ENCODE measurements around the gene FMO3.

The FMO3 gene

GRCh38 chr1:171090604-171091003 lies at the start of gene FMO3:
TSS of gene FMO3 (plus strand) at chr1:171090905. CDS start at chr1:171092659, 1,754 bp downstream.
- no peaks in the 10 kb centered on the region for H3K9me3 Mint-ChIP-seq

GRCh38 chr1:171048014-171048413 lies 42.7 kb upstream of the FMO3 start:
- Mint-ChIP-seq H3K4me1 (ENCODE audit: low read depth) (no peaks in the 10 kb centered on the region), H3K27ac (no peak overlapping the region), H3K9me3 (peaks cover 26% of the 10 kb centered on the region)

More at GRCh38 chr1:171090604-171091003, at the start of gene FMO3:
- H3K4me1 Mint-ChIP-seq (ENCODE audit: low read depth), result no peaks in the 10 kb centered on the region
- H3K27me3 Mint-ChIP-seq (ENCODE audit: low read depth), result no peaks in the 10 kb centered on the region
- H3K27ac Mint-ChIP-seq, result no peak within 1 kb of the TSS
- no peaks in the 10 kb centered on the region for H3K36me3 Mint-ChIP-seq (ENCODE audit: low read depth)
- no peak within 1 kb of the TSS for H3K4me3 Mint-ChIP-seq

DNA sequence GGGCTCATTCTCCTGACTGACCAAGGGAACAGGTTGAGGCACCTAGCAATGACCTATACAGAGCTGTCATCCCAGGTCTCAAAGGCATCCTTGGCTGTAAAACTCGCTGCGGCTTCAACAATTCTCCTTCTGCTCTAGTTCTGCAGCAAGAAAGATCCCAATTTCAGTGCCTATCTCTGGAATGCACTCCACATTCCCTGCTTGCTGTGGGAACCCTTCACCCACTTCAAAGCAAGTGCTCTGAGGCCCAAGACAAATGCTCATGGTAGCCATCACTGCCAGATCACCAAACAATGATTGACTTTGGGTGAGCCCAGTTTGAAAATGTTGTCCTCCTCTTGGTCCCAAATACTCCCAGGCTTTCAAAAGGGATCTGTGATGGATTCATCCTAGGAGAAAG lies 37.7 kb upstream of the FMO3 start:
- H3K9me3 Mint-ChIP-seq, result peaks cover 4% of the 10 kb centered on the region
- H3K4me3 Mint-ChIP-seq, result no peak overlapping the region
- no peaks in the 10 kb centered on the region for H3K36me3 Mint-ChIP-seq (ENCODE audit: low read depth)
- H3K27ac Mint-ChIP-seq, result no peak overlapping the region
- no peaks in the 10 kb centered on the region for H3K27me3 Mint-ChIP-seq (ENCODE audit: low read depth)
- no peaks in the 10 kb centered on the region for H3K4me1 Mint-ChIP-seq (ENCODE audit: low read depth)

More at GRCh38 chr1:171048014-171048413, 42.7 kb upstream of the FMO3 start:
- Mint-ChIP-seq H3K27me3 (ENCODE audit: low read depth) (no peaks in the 10 kb centered on the region), H3K36me3 (ENCODE audit: low read depth) (no peaks in the 10 kb centered on the region), H3K4me3 (no peak overlapping the region)

GRCh38 chr1:171055966-171056643 lies 34.6 kb upstream of the FMO3 start:
- Mint-ChIP-seq H3K36me3 (ENCODE audit: low read depth) (no peaks in the 10 kb centered on the region), H3K4me3 (no peak overlapping the region), H3K4me1 (ENCODE audit: low read depth) (no peaks in the 10 kb centered on the region), H3K27me3 (ENCODE audit: low read depth) (no peaks in the 10 kb centered on the region), H3K27ac (no peak overlapping the region), H3K9me3 (peaks cover 4% of the 10 kb centered on the region)

GRCh38 chr1:171061425-171062143 lies 29.1 kb upstream of the FMO3 start:
- no peaks in the 10 kb centered on the region for H3K36me3 Mint-ChIP-seq (ENCODE audit: low read depth)
- H3K4me1 Mint-ChIP-seq (ENCODE audit: low read depth), result no peaks in the 10 kb centered on the region
- H3K4me3 Mint-ChIP-seq, result no peak overlapping the region
- no peaks in the 10 kb centered on the region for H3K9me3 Mint-ChIP-seq
- H3K27me3 Mint-ChIP-seq (ENCODE audit: low read depth), result no peaks in the 10 kb centered on the region
- no peak overlapping the region for H3K27ac Mint-ChIP-seq

GRCh38 chr1:171062902-171063301 lies 27.8 kb upstream of the FMO3 start:
- Mint-ChIP-seq H3K4me1 (ENCODE audit: low read depth) (no peaks in the 10 kb centered on the region), H3K27ac (no peak overlapping the region), H3K4me3 (no peak overlapping the region), H3K36me3 (ENCODE audit: low read depth) (no peaks in the 10 kb centered on the region), H3K9me3 (no peaks in the 10 kb centered on the region), H3K27me3 (ENCODE audit: low read depth) (no peaks in the 10 kb centered on the region)

GRCh38 chr1:171075041-171075440 lies 15.7 kb upstream of the FMO3 start:
- no peak overlapping the region for H3K4me3 Mint-ChIP-seq
- no peaks in the 10 kb centered on the region for H3K27me3 Mint-ChIP-seq (ENCODE audit: low read depth)
- no peaks in the 10 kb centered on the region for H3K36me3 Mint-ChIP-seq (ENCODE audit: low read depth)

GRCh38 chr1:171081314-171081753 lies 9.4 kb upstream of the FMO3 start:
- H3K36me3 Mint-ChIP-seq (ENCODE audit: low read depth), result no peaks in the 10 kb centered on the region
- no peak overlapping the region for H3K4me3 Mint-ChIP-seq
- H3K27me3 Mint-ChIP-seq (ENCODE audit: low read depth), result peaks cover 4% of the 10 kb centered on the region
- H3K27ac Mint-ChIP-seq, result no peak overlapping the region
- no peaks in the 10 kb centered on the region for H3K4me1 Mint-ChIP-seq (ENCODE audit: low read depth)
- H3K9me3 Mint-ChIP-seq, result no peaks in the 10 kb centered on the region

More at GRCh38 chr1:171075041-171075440, 15.7 kb upstream of the FMO3 start:
- no peaks in the 10 kb centered on the region for H3K4me1 Mint-ChIP-seq (ENCODE audit: low read depth)
- H3K9me3 Mint-ChIP-seq, result no peaks in the 10 kb centered on the region
- no peak overlapping the region for H3K27ac Mint-ChIP-seq

DNA sequence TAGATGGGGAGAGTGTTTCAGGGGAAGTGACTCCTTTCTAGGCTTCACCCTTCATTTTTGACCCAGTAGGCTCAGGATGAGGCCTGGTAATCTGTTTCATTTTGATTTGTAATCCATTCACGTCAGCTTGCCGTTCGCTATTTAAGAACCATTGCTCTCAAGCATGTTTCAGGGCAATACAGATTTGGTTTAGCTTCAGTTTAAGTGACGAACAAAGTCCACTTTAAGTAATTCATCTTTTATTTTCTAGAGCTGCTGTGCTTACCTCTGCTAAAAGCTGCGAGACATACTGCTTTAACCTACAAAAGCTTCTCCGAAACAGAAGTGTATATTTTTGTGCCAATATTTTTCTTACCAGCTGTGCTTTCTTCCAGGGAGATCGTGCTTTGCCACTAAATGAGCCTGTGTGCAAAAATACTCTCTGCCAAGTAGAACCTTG lies 8.9 kb upstream of the FMO3 start:
- Mint-ChIP-seq H3K4me3 (no peak overlapping the region), H3K36me3 (ENCODE audit: low read depth) (no peaks in the 10 kb centered on the region), H3K4me1 (ENCODE audit: low read depth) (no peaks in the 10 kb centered on the region), H3K9me3 (no peaks in the 10 kb centered on the region), H3K27ac (no peak overlapping the region), H3K27me3 (ENCODE audit: low read depth) (peaks cover 4% of the 10 kb centered on the region)

DNA sequence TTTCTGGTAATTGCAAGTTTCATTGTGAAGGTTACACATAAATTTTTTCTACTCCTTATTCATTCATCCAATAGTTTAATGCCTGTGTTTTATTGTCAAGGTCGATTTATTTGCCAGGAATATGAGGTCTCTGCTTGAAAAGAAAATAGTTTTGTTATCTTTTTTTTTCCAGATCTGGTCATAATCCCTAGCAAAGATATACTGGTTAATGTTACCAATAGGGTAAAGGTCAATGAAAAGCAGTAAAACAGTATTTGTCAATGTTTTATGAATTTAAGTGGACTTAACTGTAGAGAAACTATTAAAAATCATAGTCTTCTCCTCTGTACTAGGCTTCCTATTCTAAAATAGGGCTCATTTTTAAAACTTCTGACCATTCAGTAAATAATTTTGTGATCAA lies 8.1 kb upstream of the FMO3 start:
- H3K4me1 Mint-ChIP-seq (ENCODE audit: low read depth), result no peaks in the 10 kb centered on the region
- H3K27ac Mint-ChIP-seq, result no peak overlapping the region
- H3K36me3 Mint-ChIP-seq (ENCODE audit: low read depth), result no peaks in the 10 kb centered on the region
- H3K9me3 Mint-ChIP-seq, result no peaks in the 10 kb centered on the region
- H3K4me3 Mint-ChIP-seq, result no peak overlapping the region
- H3K27me3 Mint-ChIP-seq (ENCODE audit: low read depth), result peaks cover 4% of the 10 kb centered on the region

GRCh38 chr1:171083222-171083621 lies 7.5 kb upstream of the FMO3 start:
- no peaks in the 10 kb centered on the region for H3K9me3 Mint-ChIP-seq
- peaks cover 4% of the 10 kb centered on the region for H3K27me3 Mint-ChIP-seq (ENCODE audit: low read depth)
- H3K36me3 Mint-ChIP-seq (ENCODE audit: low read depth), result no peaks in the 10 kb centered on the region
- no peaks in the 10 kb centered on the region for H3K4me1 Mint-ChIP-seq (ENCODE audit: low read depth)
- no peak overlapping the region for H3K4me3 Mint-ChIP-seq
- H3K27ac Mint-ChIP-seq, result no peak overlapping the region

DNA sequence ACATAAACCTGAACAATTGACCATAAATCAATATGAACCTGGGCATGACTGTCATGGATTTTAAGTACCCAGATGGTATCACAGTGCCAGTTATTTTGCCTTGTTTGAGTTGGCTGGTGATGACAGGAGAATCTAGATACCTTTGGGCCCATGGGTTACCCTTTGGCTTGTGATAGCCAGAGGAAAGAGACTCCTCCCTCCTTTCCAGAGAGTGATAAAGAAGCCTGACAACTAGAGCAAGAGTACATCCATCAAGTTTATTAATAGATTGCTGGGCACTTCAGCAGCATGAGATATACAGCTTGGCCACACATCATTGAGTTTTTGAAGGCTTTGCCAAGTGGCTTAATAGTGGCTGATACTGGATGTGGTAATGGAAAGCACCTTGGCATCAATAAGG lies 6.6 kb upstream of the FMO3 start:
- H3K9me3 Mint-ChIP-seq, result no peaks in the 10 kb centered on the region
- peaks cover 4% of the 10 kb centered on the region for H3K27me3 Mint-ChIP-seq (ENCODE audit: low read depth)
- H3K36me3 Mint-ChIP-seq (ENCODE audit: low read depth), result no peaks in the 10 kb centered on the region
- no peak overlapping the region for H3K4me3 Mint-ChIP-seq
- no peaks in the 10 kb centered on the region for H3K4me1 Mint-ChIP-seq (ENCODE audit: low read depth)
- no peak overlapping the region for H3K27ac Mint-ChIP-seq

- H3K9me3 Mint-ChIP-seq, result no peaks in the 10 kb centered on the region
- H3K27me3 Mint-ChIP-seq (ENCODE audit: low read depth), result peaks cover 4% of the 10 kb centered on the region
- no peak overlapping the region for H3K27ac Mint-ChIP-seq
- H3K4me1 Mint-ChIP-seq (ENCODE audit: low read depth), result no peaks in the 10 kb centered on the region
- H3K4me3 Mint-ChIP-seq, result no peak overlapping the region
- H3K36me3 Mint-ChIP-seq (ENCODE audit: low read depth), result no peaks in the 10 kb centered on the region
Measured at GRCh38 chr1:171084870-171085269, 5.8 kb upstream of the FMO3 start.

DNA sequence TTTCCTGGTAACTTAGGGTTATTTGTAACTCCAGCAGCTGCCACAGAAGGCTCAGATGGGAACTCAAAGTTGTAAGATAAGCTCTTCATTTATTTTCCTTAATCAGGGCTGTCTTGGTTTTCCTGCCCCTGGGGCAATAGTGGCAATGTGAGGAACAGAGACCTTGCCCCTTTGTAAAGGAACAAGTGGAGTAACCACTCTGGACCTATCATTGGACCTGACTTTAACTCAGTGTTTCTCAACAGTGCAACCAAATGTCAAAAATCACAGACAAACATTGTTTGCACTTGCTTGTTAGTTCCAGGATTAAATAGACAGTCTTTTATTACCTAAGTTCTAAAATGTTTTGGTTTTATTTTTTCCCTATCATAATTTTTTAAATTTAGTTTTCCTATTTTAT lies 2.8 kb upstream of the FMO3 start:
- H3K27me3 Mint-ChIP-seq (ENCODE audit: low read depth), result peaks cover 4% of the 10 kb centered on the region
- H3K36me3 Mint-ChIP-seq (ENCODE audit: low read depth), result no peaks in the 10 kb centered on the region
- no peak overlapping the region for H3K4me3 Mint-ChIP-seq
- no peak overlapping the region for H3K27ac Mint-ChIP-seq
- no peaks in the 10 kb centered on the region for H3K4me1 Mint-ChIP-seq (ENCODE audit: low read depth)
- H3K9me3 Mint-ChIP-seq, result no peaks in the 10 kb centered on the region

DNA sequence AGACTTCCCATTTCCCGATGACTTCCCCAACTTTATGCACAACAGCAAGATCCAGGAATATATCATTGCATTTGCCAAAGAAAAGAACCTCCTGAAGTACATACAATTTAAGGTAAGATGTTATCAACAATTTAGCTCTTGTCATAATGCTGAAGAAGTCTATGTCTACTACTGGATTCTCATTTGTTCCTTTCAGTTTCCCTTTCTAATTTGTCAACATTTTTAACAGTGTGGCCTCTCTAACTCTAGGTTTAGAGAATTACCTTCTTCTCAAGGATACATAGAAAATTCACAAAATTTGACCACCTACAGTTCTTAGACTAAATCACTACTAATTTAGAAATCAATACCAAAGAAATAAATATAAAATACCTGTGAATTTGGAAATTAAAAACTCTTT lies 13.2 kb downstream of the FMO3 start:
- Mint-ChIP-seq H3K4me3 (no peak overlapping the region), H3K36me3 (ENCODE audit: low read depth) (no peaks in the 10 kb centered on the region), H3K4me1 (ENCODE audit: low read depth) (no peaks in the 10 kb centered on the region), H3K27ac (no peak overlapping the region), H3K27me3 (ENCODE audit: low read depth) (no peaks in the 10 kb centered on the region), H3K9me3 (no peaks in the 10 kb centered on the region)

Measured in T-helper 1 cell treated with Interleukin-12 subunit alpha and Interleukin-12 subunit beta and Interleukin-4 antibody, amounts not matched to agents 30 μg/mL and 1 μg/mL, for 36 hours (primary cell).